Stimulated activated CD4-positive, alpha-beta T cell treated with anti-CD3 and anti-CD28 coated beads, Interleukin-1b, Interleukin-23, amount 100 ng/mL, for 24 hours (primary cell): Measurements from ENCODE around the gene HSPBAP1.
"Not testable (repeated sequence)": the region's sequence is repeated elsewhere in the genome, so short reads cannot be mapped to it uniquely, and the experiment has no call there.

Source experiments
- DNase-seq, 4 experiments: peaks; one replicate each; pipeline ENCODE4 v3.0.0-alpha.2; 2020; ENCODE audit warnings: low read depth in 4 of 4, low spot score in 1 of 4

HSPBAP1 gene

DNA sequence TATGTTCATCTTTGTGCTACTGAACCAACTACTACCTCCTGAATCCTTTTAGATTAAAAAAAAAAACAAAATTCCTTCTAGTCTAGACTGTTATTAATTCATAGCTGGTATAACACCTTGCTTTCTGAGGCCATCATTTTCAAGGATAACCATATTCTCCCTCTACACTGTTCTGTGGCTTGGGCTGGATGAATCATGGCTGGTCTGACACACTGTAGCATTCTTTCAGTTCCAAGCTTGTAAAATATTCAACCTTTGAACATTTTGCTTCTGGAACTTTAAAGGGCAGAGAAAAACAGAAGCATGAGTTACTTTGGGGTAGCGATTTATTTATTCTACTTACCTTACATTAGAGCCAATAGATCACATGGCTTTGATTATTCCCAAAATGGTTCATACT, 7.6 kb downstream of the HSPBAP1 start:
- no peak for DNase-seq

DNA sequence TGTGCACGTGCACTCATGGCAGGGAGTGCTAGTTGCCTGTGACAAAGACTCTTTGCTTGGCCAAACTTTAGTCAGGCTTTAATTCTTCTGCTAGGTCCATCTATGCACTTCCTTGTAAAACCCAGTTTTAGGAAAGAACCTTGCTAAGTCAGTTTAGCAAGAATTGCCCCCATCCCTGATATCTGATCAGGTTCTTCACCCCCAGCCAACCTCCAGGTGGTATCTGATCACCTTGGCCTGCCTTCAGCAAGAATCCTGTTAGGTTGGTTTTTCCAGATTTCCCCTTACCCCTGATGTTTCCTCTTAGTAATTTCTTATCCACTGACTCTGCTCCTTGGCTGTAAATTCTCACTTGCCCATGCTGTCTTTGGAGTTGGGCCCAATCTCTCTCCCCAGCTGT, 8.4 kb downstream of the HSPBAP1 start:
- DNase-seq, result no peak

DNA sequence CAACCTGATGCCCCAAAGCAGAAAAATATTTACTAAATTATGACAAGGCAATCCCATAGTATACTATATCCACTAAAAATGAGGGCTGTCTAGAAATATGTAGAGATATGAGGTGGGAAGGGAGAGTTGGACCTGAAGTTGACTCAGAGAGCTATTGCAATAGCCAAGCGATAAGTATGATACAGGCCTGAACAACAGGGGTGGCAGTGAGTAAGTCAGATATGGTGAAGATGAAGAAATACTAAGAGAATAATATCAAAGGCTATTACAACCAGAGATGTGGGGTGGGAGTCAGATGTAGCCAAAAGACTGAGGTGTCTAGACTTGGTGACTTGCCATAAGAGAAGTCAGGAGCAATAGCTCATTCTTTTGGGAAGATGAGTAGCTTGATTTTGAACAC, 9.2 kb downstream of the HSPBAP1 start:
- DNase-seq, result no peak

DNA sequence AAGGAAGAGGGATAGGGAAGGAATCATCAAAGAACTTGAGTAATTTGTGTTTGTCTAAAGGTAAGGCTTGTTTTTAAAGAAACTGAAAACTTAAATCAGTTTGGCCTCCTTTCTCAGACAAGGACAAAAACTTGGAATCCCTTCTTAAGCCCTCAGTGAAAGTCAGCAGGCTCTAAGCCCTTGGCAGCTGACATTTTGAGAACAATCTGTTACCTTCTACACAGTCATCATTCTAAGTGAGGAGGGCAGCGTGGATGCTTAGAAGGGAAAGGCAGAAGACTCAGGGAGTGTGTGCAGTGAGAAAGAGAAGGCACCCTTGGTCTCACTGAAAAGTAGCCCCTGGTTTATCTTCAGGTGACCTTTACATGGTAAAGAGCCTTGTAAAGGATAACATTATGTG, 10.8 kb downstream of the HSPBAP1 start:
- no peak for DNase-seq

DNA sequence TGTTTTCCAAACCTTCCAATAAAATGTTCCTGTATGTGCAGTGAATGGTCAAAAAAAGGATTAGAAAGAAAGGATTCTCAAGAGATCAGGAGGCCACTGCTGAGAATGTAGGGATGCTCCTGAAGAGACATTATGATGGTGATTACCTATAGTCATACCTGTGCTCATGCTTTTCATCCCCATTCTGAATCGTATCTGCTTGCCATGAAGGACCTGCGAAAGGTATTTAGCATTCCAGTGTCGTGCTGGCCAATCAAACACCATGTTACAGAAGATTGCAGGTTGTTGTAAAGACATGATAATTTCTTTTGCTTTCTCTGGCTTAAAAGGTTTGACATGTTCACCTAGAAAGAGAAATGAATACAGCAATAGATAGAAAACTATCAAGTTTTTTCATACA, 16.1 kb downstream of the HSPBAP1 start:
- no peak for DNase-seq

DNA sequence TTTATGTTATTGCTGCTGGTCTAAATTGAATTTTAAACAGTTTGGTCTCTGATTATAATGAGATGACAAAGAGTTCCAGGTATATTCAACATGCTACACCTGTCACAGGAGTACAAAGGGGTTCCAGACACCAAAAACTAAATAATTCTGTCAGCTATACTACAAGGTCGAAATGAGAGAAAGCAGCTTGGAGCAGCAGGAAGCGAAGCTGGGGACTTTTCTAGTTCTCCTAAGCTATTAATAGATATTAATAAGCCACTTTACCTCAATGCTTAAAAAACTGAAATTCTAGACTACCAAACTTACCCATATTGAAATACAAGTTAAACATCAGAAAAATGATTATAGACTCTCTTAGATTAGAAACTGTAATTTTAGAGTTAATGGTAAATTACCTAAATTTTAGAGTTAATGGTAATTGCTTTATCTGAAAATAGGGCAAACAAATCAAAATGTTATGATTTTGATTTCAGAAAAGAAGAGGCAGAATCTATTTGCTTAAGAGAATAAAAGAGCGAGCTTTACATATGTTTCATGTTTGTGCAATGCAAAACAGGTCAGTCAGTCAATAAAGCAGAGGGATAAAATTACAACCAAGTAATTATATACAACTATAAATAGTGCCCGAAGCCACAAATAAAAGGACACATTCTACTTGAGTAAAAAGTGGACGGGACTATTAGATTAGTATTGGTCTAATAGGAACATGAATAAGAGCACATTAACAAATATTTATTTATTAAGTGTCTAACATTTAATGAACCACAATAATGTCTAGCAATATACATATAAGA, 16.8 kb downstream of the HSPBAP1 start:
- no peak for DNase-seq

DNA sequence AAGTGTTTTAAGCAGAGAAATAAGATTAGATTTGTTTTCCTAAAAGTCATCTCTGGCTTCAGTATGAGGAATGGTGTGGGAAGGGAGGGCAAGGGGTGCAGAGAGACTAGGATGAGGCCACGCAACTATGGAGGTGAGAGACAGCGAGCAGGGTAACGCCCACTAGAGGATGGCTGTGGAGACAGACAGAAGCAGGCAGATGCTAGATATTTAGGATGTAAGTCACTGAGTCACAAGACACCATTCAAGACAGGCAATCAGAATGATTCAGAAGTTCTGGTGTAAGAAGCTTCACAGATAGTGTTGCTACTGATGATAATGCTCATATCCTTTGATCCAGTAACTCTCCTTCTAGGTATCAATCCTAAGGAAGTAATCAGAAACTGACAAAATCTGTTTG, 19.1 kb downstream of the HSPBAP1 start:
- DNase-seq, result no peak

DNA sequence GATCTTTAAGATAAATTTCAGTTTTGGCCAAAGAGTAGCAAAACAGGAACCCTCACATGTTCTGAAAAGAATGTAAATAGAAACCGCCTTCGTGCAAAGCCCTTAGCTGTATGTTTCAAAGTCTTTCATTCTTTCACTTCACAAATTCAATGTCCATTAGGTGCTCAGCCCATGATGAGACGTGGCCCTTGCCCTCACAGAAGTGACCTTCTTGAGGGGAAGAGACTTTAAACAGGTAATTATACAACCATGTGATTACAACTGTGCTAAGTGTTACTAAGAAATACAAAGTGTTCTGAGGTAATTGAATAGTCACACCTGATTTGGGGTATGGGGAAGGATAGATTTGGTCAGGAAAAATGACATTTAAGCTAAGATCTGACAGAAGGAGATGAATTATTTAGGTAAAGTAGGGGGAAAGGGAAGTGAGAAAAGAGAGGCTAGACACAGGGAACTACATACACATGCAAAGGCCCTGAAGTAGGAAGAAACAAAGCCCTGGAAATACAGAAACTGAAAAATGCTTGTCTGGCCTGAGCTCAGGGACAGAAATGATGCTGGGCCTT, 19.6 kb downstream of the HSPBAP1 start:
- no peak for DNase-seq

DNA sequence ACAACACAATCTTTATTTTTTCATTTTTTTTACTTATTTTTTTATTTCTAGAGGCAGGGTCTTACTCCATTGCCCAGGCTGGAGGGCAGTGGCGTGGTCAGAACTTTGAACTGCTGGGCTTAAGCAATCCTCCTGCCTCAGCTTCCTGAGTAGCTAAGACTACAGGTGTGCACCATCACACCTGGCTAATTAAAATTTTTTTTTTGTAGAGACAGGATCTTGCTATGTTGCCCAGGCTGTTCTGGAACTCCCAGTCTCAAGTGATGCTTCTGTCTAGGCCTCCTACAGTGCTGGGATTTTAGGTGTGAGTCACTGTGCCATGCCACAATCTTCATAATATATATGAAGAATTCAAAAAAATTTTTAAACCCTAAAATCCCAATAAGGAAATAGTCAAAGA, 20.8 kb downstream of the HSPBAP1 start:
- DNase-seq, result no peak

DNA sequence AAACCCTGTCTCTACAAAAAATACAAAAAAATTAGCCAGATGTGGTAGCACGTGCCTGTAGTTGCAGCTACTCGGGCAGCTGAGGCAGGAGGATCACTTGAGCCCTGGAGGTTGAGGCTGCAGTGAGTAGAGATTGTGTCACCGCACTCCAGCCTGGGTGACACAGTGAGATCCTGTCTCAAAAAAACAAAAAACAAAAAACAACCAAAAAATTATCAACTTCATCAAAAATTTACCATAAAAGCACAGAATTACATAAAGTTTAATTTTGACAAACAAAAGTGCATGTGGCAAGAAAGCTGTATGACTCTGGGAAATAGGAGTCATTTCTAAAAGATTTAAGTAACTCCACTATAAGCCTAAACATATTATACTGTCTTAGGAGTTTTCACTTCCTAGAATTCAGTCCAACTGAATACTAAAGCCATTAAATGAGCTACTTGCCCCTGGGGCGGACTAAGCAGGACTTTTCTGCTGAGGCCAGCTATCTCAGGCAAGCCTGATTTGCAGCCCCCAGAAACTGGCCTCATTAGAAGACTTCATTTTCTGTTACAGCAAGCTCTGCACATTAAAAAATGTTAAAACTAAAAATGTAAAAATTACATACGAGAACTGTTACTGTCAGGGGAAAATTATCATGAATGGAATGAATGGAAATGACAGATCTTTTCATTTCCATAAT, 23.0 kb downstream of the HSPBAP1 start:
- no peak for DNase-seq

DNA sequence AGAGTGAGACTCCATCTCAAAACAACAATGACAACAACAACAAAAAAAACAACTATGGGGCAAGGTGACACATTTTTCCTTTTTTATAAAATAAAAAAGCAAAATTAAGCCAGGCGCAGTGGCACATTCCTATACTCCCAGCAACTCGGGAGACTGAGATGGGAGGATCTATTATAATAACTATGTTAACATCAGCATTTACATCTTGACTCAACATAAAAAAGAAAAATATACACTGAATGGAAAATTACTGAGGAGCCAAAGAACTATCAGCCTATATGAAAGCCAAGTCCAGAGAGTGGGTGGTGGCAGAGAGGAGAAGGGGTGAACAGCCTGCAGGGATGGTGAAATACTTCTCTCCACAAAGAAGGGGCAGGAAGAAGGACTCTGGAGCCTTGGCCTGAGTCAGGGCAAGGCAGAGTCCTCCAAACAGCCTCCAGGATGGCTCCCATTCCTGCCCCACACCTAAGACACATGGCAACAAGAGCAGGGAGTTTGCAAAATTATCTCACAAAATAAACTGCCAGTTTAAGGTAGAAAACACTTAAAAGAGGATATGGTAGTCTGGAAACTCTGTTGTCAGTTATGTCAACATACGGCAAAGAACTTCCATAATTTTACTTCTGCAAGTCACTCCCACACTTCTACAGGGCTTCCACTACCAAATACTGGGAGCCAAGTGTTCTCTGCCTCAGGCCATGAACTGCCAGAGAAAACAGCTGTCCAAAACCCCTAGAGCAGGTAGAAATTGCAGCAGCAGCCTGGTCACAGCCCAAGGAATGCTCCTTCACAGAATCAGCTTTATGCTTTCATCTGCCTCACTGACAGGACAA, 25.9 kb downstream of the HSPBAP1 start:
- DNase-seq, result no peak

DNA sequence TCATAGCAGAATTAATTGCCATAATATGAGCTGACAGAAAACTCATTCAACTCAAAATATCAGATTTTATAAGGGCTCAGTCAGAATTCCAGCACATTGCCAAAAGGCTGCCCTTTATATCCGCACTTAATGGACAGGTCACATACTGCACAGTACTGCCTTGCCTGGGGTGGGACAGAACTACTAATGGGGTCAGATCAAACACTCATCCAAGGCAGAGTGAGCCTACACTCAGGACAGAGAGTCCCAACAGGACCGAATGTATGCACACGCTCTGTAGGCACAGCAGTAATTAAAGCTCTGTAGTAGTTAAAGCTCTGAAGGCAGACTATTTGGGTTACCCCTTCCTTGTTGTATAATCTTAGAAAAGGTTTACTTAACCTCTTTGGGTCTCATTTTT, 27.2 kb downstream of the HSPBAP1 start:
- no peak for DNase-seq

DNA sequence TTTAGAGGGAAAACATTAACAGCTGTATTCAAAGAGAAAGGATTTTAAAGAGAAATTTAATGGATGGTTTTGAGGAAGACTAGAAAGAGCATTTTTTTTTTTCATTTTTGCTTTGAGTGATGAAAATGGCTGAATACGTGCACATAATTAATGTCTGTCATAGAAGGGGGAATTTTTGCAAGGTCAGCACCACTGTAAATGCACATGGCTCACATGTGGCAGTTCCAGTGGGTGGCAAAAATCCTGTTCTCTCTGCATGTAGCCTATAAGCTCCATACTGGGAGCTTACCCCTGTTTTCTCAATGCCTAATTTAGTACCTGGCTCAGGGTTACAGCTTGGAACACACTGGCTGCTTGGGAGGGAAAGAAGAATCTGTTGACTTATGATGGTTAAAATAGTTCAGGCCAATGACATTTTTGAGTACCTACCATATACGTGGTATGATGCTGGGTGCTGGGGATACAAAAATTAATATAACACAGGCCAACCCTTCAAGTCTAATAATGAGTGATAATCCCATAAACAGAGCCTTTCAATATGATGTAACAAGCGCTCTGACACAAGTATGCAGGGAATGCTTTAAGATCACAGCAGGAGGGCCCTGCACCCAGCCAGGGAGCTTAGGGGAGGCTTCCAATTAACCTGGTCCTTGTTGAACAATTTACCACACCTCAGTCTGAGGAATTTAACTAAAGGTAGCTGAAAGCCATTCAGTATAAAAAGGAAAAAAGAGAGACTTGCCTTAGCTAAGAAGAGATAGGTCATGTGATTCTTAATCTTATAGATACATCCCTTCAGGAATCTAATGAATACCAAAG, 33.0 kb downstream of the HSPBAP1 start:
- no peak for DNase-seq

DNA sequence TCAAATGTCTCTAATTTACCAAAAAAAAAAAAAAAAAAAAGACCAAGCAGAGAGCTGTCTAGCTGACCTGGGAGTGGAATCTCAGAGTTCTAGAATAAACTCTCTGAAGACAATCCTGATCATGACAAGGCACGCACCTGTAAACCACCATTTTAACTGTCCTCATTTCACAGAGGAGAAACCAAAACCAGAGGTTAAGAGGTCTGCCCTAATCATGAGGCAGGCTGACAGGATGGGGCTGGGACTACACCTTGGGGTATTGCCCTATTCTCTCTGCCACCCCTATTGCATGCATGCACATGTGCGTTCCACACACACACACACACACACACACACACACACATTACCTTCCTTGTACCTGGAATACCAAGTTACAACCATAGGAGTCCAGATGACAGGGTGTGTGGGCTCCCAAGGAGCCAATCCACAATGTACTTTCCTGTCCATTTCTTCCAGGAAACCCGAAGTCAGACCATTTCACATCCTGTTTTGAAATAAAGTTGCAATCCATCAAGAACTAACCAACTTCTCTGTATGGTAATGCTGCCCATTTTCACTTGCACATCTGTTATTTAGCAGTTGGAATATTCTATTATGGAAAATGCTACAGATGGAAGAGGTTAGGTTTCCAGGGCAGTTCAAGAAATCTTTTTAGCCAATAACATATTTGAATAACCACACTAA, 34.6 kb downstream of the HSPBAP1 start:
- DNase-seq, result no peak

DNA sequence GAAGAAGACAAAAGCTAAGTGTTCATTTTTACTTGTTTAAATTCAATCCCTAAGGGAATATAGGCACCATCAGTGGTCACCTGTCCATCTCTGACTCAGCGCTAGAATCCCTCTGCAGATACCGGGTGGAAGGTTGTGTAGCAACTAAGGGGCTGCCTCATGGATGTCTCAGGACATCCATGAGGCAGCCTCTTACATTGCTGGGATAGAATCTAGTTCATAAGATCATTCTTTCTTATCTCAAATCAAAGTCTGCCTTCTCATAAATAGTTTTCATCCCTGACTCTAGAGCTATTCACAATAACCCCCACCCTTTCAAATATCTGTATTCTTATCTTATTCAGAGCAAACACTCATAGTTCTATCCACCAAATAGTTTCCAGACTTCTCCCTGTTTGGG, 38.1 kb downstream of the HSPBAP1 start:
- no peak for DNase-seq

DNA sequence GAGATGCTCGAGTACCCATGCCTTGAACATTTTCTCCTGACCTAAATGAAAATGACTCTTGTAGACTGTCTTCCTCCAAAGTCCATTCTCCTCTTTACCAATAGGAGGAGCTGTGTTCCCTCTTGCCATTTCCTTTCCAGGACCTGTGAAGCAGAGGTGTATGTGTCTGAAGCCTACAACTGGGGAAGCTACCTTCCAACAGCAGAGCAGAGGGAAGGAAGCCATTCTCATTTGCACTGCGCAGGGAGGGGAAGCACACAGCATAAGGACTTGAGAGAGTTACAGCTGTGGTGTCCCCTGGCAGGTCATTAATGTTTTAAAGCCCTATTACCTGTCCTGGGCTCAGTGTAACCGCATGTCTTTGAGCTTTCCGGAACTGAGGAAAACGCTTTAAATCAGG, 38.7 kb downstream of the HSPBAP1 start:
- no peak for DNase-seq

DNA sequence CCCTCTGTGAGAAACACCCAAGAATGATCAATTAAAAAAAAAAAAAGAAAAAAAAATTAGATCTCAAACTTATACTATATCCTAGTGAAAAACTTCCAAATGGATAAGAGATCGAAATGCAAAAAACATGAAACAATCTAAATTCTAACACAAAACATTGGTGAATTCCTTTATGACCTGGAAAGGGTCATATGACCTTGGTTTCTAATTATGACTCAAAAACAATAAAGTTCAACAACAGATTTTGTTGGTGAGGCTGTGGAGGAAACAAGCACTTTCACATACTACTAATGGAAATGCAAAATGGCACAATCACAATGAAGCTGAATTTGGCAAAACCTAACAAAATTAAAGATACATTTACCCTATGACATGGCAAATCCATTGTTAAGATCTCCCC, 45.3 kb downstream of the HSPBAP1 start:
- DNase-seq, result no peak

DNA sequence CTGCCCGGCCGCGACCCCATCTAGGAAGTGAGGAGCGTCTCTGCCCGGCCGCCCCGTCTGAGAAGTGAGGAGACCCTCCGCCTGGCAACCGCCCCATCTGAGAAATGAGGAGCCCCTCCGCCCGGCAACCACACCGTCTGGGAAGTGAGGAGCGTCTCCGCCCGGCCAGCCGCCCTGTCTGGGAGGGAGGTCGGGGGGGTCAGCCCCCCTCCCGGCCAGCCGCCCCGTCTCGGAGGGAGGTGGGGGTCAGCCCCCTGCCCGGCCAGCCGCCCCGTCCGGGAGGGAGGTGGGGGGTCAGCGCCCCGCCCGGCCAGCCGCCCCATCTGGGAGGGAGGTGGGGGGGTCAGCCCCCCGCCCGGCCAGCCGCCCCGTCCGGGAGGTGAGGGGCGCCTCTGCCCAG, 46.3 kb downstream of the HSPBAP1 start:
- DNase-seq, result not testable (repeated sequence)

DNA sequence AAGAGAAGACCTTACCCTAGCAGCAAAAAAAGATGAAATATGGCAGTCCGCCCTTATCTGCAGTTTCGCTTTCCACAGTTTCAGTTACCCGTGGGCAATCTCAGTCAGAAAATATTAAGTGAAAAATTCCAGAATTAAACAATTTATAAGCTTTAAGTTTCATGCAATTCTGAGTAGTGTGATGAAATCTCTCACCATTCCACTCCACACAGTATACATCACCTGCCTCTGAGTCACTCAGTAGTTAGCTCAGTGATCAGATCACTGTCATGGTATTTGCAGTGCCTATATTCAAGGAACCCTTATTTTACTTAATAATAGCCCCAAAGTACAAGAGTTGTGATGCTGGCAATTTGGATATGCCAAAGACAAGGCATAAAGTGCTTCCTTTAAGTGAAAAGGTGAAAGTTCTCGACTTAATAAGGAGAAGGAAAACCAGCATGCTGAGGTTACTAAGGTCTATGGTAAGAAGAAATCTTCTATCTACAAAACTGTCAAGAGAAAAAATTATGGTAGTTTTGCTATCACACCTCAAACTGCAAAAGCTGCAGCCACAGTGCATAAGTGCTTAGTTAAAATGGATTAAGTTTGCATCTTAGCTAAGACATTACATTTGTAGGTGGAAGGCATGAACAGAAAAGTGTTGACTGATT, 48.1 kb downstream of the HSPBAP1 start:
- no peak for DNase-seq
